ENCODE results near the gene UBE2D3. TPM values are rescaled to one million over a fixed set of nuclear protein-coding genes. Genes with fewer than 3 reads are reported as not detected.

UBE2D3 gene
- total RNA-seq, 1 donor from 2014 or later = 451 TPM

- intact Hi-C loops (cut with micrococcal nuclease) = loop anchor here (1.0 kb wide), 1 partner anchor 9 kb away; no protein-coding TSS in a partner anchor
Observed at GRCh38 chr4:102799816-102800215, 27.5 kb downstream of the UBE2D3 start.

GRCh38 chr4:102794999-102795398 lies 32.4 kb downstream of the UBE2D3 start:
- intact Hi-C loops (cut with micrococcal nuclease) = no loop called here

GRCh38 chr4:102792361-102792936 lies 34.9 kb downstream of the UBE2D3 start:
- intact Hi-C loops (cut with micrococcal nuclease) = loop anchor here (2.0 kb wide), 2 partner anchors 14 to 32 kb away; partner anchors contain the start of gene MANBA

- intact Hi-C loops (cut with micrococcal nuclease) = no loop called here
Observed at GRCh38 chr4:102791318-102791835, 36.0 kb downstream of the UBE2D3 start.

DNA sequence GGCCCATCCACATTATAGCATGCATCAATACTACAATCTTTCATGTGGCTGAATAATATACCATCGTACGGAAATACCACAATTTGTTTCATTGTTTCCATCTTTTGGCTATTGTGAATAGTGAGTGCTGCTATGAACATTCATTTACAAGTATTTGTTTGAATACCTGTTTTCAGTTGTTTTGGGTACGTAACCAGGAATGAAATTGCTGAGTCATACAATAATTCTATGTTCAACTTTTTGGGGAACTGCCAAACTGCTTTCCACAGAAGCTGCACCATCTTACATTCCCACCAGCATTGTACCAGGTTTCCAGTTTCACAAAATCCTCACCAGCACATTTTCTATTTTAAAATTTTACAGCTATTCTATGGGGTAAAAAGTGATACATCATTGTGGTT lies 38.0 kb downstream of the UBE2D3 start:
- intact Hi-C loops (cut with micrococcal nuclease) = no loop called here

- intact Hi-C loops (cut with micrococcal nuclease) = no loop called here
Observed at GRCh38 chr4:102787944-102788343, 39.4 kb downstream of the UBE2D3 start.

- intact Hi-C loops (cut with micrococcal nuclease) = no loop called here
Observed at GRCh38 chr4:102787096-102787881, 40.1 kb downstream of the UBE2D3 start.

DNA sequence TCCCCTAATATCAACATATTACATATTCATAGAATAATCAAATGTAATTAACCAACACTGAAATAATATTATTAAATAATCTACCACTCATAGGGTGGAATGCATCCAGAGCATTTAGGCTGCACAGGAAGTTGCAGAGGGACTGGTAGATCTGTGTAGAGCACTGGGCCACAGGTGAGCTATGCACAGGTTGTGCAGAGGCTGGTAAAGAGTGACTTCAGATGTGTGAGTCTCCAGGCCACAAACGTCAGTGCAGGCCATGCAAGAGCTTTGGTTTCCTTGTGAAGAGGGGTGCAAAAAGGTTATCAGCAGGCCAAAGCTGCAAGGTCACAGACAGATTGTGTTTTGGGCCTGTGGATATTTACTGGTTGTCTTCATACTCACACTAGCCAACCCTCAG lies 41.1 kb downstream of the UBE2D3 start:
- intact Hi-C loops (cut with micrococcal nuclease) = no loop called here

GRCh38 chr4:102783006-102783405 lies 44.3 kb downstream of the UBE2D3 start:
- intact Hi-C loops (cut with micrococcal nuclease) = no loop called here

- intact Hi-C loops (cut with micrococcal nuclease) = no loop called here
Observed at GRCh38 chr4:102781570-102781969, 45.8 kb downstream of the UBE2D3 start.

DNA sequence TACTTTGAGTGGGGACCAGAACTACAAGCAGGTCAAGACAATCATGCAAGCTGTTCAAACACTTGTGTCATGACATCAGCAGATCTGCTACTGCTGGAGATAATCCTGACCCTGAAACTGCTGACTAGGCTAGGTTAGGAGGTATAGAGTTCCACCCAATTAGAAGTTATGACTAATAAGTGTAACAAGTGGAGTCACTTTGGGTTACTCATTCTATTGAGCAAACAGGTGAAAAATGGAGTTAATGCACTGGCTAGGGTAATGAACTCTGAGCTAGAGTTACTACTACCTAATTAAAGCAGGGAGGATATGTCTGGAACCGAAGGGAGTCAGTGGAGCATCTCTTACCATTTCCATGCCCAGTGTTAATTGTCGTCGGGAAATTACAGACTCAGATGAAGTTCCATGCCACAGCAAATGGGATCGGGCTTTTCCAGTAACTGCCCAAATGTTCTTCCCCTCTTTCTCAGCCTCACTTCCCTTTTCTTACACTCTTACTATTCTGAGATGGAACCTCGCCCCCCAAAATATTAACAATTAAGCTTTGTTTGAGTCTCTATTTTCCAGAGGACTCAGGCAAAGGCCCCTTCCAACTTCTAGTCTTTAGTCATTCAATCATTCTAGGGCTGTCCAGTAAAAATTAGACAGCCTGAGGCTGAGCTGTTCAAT lies 46.7 kb downstream of the UBE2D3 start:
- intact Hi-C loops (cut with micrococcal nuclease) = no loop called here

DNA sequence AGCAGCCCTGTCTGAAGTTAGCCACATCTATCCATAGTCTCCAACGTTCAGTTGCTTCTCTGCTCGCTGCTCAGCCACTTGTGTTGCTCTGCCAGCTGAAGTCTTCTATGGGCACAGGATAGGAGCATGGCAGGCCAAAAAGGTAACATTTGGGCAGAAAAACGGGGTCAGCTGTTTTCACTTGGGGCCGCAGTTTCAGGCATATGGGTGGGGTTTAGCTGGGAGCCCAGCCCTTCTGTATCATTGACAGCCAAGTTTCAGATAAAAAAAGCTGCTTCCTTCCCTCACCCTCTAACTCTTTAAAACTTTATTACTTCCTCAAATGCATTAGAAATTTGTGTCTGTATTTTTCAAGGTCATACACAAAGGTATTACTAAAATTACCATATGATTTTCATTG lies 48.1 kb downstream of the UBE2D3 start:
- intact Hi-C loops (cut with micrococcal nuclease) = no loop called here

DNA sequence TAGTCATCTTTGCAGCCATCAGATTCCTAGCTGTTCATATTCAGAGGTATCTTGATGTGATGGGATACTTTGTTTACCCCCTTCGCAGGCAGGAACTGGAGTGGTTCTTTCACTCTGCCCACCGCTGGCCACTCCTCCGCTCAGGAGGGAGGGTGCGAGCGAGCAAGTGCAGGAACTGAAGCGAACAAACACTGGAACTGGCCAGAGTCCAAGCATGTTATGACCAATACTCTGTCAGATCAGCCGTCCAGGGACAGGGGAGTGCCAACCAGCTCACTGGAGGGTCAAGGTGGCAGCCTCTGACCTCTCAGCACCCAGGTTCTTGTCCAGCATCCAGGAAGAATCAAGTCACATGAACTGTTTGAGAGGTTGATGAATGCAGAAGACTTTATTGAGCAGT lies 48.6 kb downstream of the UBE2D3 start:
- intact Hi-C loops (cut with micrococcal nuclease) = no loop called here

GRCh38 chr4:102775805-102776204 lies 51.5 kb downstream of the UBE2D3 start:
- intact Hi-C loops (cut with micrococcal nuclease) = no loop called here

DNA sequence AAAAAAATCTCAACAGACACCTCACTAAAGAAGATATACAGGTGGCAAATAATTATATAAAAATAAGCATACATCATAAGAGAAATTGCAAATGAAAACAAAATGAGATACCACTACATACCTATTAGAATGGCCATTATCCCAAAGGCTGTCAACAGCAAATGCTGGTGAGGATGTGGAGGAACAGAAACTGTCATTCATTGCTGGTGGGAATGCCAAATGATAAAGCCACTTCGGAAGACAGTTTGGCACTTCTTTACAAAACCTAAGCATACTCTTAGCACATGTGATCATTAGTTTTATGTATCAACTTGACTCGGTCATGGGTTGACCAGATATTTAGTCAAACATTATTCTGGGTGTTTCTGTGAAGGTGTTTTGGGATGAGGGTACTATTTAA lies 53.1 kb downstream of the UBE2D3 start:
- intact Hi-C loops (cut with micrococcal nuclease) = no loop called here

DNA sequence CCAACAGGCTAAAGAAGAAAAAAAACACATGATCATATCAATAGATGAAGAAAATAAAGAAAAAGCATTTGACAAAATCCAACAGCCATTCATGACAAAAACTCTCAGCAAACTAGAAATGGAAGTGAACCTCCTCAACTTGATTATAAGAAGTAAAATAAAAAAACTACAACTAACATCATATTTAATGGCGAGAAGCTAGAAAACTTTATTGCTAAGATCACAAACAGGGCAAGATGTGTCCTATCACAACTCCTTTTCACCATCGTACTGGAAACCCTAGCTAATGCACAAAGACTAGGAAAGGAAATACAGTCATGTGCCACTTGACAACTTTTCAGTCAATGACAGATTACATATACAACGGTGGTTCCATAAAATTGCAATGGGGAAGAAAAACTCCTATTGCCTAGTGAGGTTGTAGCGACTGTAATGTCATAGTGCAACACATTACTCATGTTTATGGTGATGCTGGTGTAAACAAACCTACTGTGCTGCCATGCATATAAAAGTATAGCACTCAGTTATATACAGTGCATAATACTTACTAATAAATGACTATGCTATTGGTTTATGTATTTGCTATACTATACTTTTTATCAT lies 54.5 kb downstream of the UBE2D3 start:
- intact Hi-C loops (cut with micrococcal nuclease) = no loop called here

- intact Hi-C loops (cut with micrococcal nuclease) = loop anchor here (5.0 kb wide), 1 partner anchor 138 kb away; no protein-coding TSS in a partner anchor
Observed at GRCh38 chr4:102764901-102765300, 62.5 kb downstream of the UBE2D3 start.

DNA sequence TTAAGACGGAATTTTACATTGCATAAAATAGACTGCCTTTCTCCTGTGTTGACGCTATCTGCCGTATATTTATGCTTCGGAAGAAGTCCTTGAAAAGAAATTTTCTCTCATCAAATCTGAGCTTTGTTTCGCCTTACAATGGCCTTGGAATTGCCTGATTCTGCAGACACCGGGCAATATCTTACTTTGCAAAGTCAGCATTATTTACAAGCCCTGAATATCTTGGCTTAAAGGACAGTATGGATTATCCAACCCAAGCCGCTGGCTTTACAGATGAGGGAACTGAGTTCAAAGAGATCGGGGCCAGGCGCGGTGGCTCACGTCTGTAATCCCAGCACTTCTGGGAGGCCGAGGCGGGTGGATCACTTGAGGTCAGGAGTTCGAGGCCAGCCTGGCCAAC lies 65.4 kb downstream of the UBE2D3 start:
- intact Hi-C loops (cut with micrococcal nuclease) = loop anchor here (1.0 to 5.0 kb wide), 8 partner anchors 31 to 331 kb away; no protein-coding TSS in a partner anchor

GRCh38 chr4:102761296-102761701 lies 66.1 kb downstream of the UBE2D3 start:
- intact Hi-C loops (cut with micrococcal nuclease) = loop anchor here (1.0 to 5.0 kb wide), 8 partner anchors 32 to 330 kb away; no protein-coding TSS in a partner anchor

- intact Hi-C loops (cut with micrococcal nuclease) = loop anchor here (1.0 to 5.0 kb wide), 15 partner anchors 26 to 1413 kb away; partner anchors contain the start of genes BDH2, CENPE, PPP3CA and SLC9B1
Observed at GRCh38 chr4:102760645-102761295, 66.6 kb downstream of the UBE2D3 start, which contains the start of gene MANBA. Gene MANBA (minus strand): TSS chr4:102760968. CDS start chr4:102760894, 74 bp downstream.
